Measurements from ENCODE around the gene MAD1L1.

MAD1L1 gene

DNA sequence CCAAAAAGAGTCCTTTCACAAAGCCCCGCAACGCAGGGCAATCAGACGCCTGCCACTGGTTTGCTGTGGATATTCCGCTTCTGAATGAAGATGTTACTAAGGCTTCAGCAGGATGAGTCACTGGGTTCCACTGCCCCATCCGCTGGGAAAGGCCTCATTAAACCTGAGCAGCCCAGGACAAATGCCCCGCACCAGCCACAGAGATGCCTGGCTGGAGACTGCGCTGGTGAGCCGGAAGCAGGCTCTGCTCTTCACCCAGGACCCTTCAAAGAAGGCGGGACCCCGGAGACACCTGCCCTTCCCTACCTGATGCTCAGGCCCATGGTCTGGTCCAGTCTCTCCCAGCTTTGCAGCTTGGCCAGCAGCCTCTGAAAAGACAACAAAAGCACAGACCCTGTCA is 19.8 kb downstream of the MAD1L1 start:
- TF ChIP-seq, protein P1, sequence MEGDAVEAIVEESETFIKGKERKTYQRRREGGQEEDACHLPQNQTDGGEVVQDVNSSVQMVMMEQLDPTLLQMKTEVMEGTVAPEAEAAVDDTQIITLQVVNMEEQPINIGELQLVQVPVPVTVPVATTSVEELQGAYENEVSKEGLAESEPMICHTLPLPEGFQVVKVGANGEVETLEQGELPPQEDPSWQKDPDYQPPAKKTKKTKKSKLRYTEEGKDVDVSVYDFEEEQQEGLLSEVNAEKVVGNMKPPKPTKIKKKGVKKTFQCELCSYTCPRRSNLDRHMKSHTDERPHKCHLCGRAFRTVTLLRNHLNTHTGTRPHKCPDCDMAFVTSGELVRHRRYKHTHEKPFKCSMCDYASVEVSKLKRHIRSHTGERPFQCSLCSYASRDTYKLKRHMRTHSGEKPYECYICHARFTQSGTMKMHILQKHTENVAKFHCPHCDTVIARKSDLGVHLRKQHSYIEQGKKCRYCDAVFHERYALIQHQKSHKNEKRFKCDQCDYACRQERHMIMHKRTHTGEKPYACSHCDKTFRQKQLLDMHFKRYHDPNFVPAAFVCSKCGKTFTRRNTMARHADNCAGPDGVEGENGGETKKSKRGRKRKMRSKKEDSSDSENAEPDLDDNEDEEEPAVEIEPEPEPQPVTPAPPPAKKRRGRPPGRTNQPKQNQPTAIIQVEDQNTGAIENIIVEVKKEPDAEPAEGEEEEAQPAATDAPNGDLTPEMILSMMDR (IDR thresholded peaks at IDR 0.05) = no peak

DNA sequence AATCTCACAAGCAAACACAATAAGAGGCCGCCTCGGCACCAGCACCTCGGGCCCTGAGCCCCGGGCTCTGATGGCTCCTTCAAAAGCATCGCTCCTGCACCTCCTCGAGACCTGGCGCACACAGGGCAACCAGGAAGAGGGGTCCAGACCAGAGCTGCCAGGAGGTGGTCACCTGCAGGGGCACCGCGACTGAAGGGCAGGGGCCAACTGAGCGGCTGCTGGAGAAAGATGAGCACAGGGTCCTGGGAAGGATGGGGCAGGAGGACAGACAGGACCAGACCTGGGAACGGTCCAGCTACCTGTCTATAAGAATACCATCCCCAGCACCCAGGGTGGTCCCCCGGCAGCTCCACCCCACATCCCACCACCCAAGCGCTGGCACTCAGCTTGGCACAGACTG is 20.8 kb downstream of the MAD1L1 start:
- TF ChIP-seq, protein P1 (IDR thresholded peaks at IDR 0.05) = no peak

DNA sequence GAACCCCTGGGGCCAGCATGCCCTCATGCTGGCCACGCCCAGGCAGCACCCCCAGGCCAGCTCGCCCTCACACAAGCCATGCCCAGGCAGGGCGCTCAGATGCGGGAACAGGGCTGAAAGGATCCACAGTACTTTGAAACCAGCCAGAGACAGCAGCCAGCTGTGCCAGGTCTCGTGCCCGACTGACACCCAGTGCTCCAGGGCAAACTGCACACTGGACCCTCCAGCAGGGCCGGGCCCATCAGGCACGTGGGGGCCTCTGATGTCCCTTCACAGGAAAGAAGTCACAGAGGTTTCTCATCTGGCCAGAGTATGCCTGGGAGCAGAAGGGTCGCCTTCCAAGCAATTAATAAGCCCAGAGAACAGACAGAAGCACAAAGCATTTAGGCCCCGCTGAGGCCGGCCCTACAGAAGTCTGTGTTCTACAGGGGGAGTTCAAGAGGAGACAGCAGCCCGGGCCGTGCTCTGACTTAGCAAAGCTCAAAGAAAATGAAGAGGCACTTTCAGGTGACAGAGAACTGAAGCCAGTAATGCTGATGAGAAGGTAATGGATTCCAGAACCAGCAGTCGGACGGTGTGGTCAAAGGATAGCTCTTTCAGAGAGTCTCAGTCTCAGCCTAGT is 21.4 kb downstream of the MAD1L1 start:
- TF ChIP-seq, protein P1 (IDR thresholded peaks at IDR 0.05) = no peak

DNA sequence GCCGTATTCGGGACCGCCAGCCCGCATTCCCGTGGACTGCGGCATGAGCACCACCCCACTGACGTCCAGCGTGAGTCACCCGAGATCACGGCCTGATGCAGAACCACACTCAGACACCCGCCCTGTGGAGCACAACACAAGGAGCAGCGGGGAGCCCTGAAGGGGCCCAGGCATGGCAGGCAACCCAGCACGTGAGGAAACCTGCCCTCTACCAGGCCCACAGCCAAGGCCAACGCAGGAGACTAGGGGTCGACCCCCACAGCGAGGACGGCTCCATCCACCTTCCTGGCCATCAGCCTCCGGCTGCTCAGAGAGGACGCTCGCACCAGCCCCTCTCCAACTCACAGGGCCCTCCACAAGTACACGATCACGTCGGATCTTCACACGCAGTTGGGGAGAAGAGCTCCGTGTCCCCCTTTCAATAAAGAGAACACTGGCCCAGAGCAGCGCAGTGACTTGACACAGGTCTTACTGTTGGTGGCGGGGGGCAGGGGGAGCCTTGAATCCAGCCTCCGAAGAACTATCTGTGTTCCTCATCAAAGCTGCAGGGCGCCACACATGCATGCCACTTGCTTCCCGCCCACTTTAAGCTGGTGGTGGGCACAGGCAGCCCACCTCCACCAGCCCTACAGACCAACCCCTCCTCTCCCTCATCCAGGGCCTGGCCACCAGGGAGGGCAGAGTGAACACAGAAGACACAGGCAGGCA is 22.0 kb downstream of the MAD1L1 start:
- TF ChIP-seq, protein P1 (IDR thresholded peaks at IDR 0.05) = no peak

DNA sequence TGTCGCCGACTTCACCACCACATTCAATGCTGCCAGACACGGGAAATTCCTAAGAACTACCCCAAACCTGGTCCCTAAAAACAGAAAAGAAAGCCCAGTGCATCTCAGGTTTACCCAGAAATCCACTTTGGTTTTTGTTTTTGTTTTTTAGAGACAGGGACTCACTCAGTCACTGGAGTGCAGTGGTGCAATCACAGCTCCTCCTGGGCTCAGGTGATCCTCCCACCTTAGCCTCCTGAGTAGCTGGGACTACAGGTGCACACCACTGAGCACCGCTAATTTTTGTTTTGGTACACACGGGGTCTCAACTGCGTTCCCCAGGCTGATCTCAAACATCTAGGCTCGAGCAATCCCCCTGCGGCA is 22.8 kb downstream of the MAD1L1 start:
- TF ChIP-seq, protein P1 (IDR thresholded peaks at IDR 0.05) = no peak

DNA sequence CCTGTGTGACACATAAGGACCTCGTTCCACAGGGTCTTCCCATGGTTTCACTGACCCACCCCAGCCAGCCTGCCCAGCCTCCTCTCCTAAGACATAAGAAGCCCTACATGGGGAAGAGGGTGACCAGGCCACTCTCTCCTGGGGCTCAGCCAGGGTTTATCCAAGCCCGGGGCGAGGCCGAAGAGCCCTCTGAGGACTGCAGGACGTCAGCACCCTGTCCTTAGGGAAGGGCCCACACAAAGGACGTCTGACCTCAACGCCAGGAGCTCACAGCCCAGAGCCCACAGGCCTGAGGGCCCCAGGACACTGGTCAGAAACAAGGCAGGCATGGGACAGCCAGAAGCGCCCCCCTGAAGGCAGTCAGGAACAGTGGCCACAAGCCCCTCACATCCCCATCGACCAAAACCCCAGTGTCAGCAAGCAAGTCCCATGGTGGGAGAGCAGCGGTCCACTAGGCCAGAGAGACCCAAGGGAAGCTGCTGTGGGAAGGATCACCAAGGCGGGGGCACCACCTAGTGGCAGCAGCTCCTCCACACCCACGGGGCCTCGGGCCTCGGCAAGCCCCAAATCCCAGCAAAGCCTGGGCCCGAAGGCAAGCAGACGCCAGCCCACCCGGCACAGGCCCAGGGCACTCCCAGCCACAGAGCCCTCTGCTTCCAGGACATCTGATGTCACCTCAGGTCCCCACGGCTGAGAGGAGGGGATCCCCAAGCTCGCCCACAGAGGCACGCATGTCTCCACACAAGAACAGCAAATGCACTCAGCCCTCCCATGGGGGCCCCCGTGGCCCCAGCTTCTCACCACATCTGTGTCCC is 23.4 kb downstream of the MAD1L1 start:
- TF ChIP-seq, protein P1 (IDR thresholded peaks at IDR 0.05) = peak; percentile 71

DNA sequence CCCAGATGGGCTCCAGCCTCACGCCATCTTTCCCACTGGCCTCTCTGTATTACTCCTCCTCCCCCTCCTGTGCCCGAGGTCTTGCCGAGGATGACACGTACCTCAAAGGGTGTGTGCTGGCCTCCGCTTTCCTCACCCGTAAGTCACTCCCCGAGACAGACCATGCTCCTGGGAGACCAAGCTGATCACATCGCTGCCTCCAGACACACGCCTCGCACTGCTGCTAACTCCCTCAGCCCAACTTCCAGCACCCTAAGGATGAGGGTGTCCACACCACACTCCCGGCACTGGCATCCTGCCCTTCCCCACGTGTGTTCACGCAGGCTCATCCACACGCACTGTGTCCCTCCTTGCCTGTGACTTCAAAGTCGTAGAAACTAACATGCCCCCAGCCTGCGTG is 24.0 kb downstream of the MAD1L1 start:
- TF ChIP-seq, protein P1 (IDR thresholded peaks at IDR 0.05) = no peak

Data from LNCAP (cell line).